ENCODE results near the gene ABHD17C. TPM values are rescaled to one million over a fixed set of nuclear protein-coding genes. Genes with fewer than 3 reads are reported as not detected.

Gene ABHD17C
- total RNA-seq, 1 experiment from 2014 or later = 16.3 TPM

DNA sequence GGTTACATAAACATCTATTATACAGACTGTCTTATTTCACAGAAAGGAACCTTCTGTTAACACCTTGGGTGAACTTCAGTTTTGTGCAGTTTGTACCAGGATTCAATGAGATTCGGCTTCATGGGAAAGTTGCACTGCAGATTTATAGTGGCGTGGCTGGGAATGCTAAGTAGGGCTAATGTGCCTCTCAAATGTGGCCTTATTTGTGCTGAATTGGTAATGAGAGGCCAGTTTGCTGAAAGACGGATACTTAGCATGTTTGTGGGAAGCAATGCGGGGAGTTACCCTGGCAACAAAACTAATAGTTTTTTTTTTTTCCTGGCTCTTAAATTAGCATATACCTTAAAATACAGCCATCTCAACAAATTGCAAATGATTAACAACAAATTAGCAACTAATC lies 55.5 kb downstream of the ABHD17C start:
- Histone ChIP-seq H3K9me3 (ENCODE audit: control insufficient read depth, insufficient read depth, low read depth, low read length) (no peaks in the 10 kb centered on the region; the same call in 1 of the 2 replicates), H3K4me3 (ENCODE audit: low read depth in 2 of 2, low read length in 2 of 2) (no peak overlapping the region), H3K27ac (ENCODE audit: low read length) (no peak overlapping the region), H3K4me1 (ENCODE audit: control insufficient read depth, insufficient read depth, low read length) (no peaks in the 10 kb centered on the region), H3K36me3 (ENCODE audit: control insufficient read depth, insufficient read depth, low read length) (no peaks in the 10 kb centered on the region), H3K27me3 (ENCODE audit: control insufficient read depth, insufficient read depth, low read length) (no peaks in the 10 kb centered on the region)
- no peak for ATAC-seq
- no peak for DNase-seq (ENCODE audit: low read depth, low spot score)
- no TSS peak for BruUV-seq (replicated peaks)
- in situ Hi-C loops (cut with HindIII; ENCODE audit: low pct_unique_long_range_greater_than_20kb, low sequenced_read_pairs) = no loop called here
- CTCF ChIA-PET = interaction anchor here (0.6 kb wide), 1 partner anchor 209 kb away, joined by 10 read pairs; no protein-coding TSS in a partner anchor
- TF ChIP-seq CTCF (IDR thresholded peaks at IDR 0.05) = no peak
- TF ChIP-seq TCF7L2 (IDR thresholded peaks at IDR 0.05; ENCODE audit: low read depth, low read length) = no peak
- TF ChIP-seq REST (IDR thresholded peaks at IDR 0.05; ENCODE audit: insufficient read depth in 1 of 2, low read depth in 2 of 2, low read length in 1 of 2) = no peak
- TF ChIP-seq SIN3A (IDR thresholded peaks at IDR 0.05; ENCODE audit: borderline replicate concordance, insufficient read depth, low read depth, low read length) = no peak
- TF ChIP-seq POLR2AphosphoS5 (IDR thresholded peaks at IDR 0.05; ENCODE audit: low read depth, low read length) = no peak
- intact Hi-C loops (cut with micrococcal nuclease; ENCODE audit: unreplicated experiment) = no loop called here
- POLR2A ChIA-PET = no interaction called here

DNA sequence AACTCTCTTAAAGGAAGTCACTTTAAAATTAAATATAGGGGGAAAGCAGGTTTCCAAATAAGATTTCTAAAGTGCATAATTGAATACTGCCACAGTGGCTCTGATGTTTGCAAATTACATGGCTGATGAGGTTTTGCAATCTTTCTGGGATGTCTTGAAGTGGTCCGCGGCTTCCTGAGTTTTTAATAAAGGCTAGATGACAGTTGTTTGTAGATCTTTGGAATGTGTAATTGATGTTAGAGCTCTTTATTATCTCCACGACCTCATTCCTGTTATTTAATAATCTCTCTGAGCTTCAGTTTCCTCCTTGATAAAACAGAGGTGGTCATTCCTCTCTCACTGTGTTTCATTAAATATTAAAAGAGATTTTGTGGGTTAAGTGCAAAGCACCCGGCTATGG lies 57.1 kb downstream of the ABHD17C start:
- Histone ChIP-seq H3K4me3 (ENCODE audit: low read depth in 2 of 2, low read length in 2 of 2) (no peak overlapping the region), H3K27ac (ENCODE audit: low read length) (no peak overlapping the region), H3K9me3 (ENCODE audit: control insufficient read depth, insufficient read depth, low read depth, low read length) (no peaks in the 10 kb centered on the region), H3K36me3 (ENCODE audit: control insufficient read depth, insufficient read depth, low read length) (no peaks in the 10 kb centered on the region), H3K27me3 (ENCODE audit: control insufficient read depth, insufficient read depth, low read length) (no peaks in the 10 kb centered on the region), H3K4me1 (ENCODE audit: control insufficient read depth, insufficient read depth, low read length) (no peaks in the 10 kb centered on the region)
- no peak for ATAC-seq
- DNase-seq (ENCODE audit: low read depth, low spot score) = no peak
- in situ Hi-C loops (cut with HindIII; ENCODE audit: low pct_unique_long_range_greater_than_20kb, low sequenced_read_pairs) (no loop called here), intact Hi-C loops (cut with micrococcal nuclease; ENCODE audit: unreplicated experiment) (no loop called here)
- no TSS peak for BruUV-seq (replicated peaks)
- TF ChIP-seq SIN3A (IDR thresholded peaks at IDR 0.05; ENCODE audit: borderline replicate concordance, insufficient read depth, low read depth, low read length) (no peak), CTCF (IDR thresholded peaks at IDR 0.05) (no peak), REST (IDR thresholded peaks at IDR 0.05; ENCODE audit: insufficient read depth in 1 of 2, low read depth in 2 of 2, low read length in 1 of 2) (no peak), TCF7L2 (IDR thresholded peaks at IDR 0.05; ENCODE audit: low read depth, low read length) (no peak), POLR2AphosphoS5 (IDR thresholded peaks at IDR 0.05; ENCODE audit: low read depth, low read length) (no peak)
- ChIA-PET CTCF (interaction anchor here (0.9 kb wide), 1 partner anchor 184 kb away, joined by 3 read pairs; no protein-coding TSS in a partner anchor), POLR2A (no interaction called here)
